ENCODE data around the gene ZSCAN30. TPM values are rescaled to one million over a fixed set of nuclear protein-coding genes. Genes with fewer than 3 reads are reported as not detected.

Gene ZSCAN30
- total RNA-seq, 1 donor from 2014 or later = 18.9 TPM

DNA sequence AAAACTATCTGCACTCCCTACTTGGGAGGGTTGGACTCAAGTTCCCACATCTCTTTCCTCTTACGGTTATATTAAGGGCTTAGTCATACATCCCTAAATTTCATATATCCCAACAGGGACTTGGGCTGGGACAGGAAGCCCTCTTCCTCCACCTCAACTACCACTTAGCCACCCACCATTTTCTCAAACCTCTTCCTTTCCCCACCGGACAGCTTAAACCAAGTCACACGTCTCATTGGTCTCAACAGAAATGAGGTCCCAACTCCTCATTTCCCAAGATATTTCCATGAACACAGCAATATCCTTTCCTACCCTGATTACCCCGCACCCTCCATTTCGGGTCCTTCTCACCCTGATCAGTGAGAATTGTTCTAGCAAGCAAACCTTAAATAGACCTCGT, 736 bp downstream of the ZSCAN30 start:
- intact Hi-C loops (cut with DNase I) = no loop called here
- Histone ChIP-seq H3K9me3 (no peaks in the 10 kb centered on the region), H3K27me3 (no peaks in the 10 kb centered on the region), H3K4me1 (peaks cover 11% of the 10 kb centered on the region), H3K4me3 (peak overlapping the region; percentile 85), H3K36me3 (peaks cover 7% of the 10 kb centered on the region), H3K27ac (peak overlapping the region; percentile 84)
- ATAC-seq (no peak), DNase-seq (no peak)
- TF ChIP-seq, protein P1, sequence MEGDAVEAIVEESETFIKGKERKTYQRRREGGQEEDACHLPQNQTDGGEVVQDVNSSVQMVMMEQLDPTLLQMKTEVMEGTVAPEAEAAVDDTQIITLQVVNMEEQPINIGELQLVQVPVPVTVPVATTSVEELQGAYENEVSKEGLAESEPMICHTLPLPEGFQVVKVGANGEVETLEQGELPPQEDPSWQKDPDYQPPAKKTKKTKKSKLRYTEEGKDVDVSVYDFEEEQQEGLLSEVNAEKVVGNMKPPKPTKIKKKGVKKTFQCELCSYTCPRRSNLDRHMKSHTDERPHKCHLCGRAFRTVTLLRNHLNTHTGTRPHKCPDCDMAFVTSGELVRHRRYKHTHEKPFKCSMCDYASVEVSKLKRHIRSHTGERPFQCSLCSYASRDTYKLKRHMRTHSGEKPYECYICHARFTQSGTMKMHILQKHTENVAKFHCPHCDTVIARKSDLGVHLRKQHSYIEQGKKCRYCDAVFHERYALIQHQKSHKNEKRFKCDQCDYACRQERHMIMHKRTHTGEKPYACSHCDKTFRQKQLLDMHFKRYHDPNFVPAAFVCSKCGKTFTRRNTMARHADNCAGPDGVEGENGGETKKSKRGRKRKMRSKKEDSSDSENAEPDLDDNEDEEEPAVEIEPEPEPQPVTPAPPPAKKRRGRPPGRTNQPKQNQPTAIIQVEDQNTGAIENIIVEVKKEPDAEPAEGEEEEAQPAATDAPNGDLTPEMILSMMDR (IDR thresholded peaks at IDR 0.05) = no peak

DNA sequence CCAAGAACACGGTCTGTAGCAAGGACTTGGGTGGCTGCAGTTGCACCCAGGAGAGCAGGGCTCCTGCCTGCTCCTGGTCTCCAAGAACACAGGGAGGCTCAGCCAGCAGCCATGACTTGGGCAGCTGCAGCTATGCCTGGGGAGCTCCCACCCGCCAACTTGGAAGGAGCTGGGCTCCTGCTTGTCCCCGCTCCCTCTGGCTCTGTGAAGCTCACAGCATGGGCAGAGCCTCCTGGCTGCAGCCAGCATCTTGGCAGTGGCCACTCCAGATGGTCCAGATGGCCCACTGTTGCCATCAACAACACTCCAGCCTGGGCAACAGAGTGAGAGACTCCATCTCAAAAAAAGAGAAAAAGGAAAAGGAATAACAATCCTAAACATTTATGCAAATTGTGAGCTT, 5.2 kb downstream of the ZSCAN30 start:
- no peaks in the 10 kb centered on the region for H3K4me1 ChIP-seq
- intact Hi-C loops (cut with DNase I) = no loop called here
- no peaks in the 10 kb centered on the region for H3K27me3 ChIP-seq
- H3K36me3 ChIP-seq = no peaks in the 10 kb centered on the region
- ATAC-seq = no peak
- DNase-seq = no peak
- no peak overlapping the region for H3K27ac ChIP-seq
- no peaks in the 10 kb centered on the region for H3K9me3 ChIP-seq
- TF ChIP-seq, protein P1 (IDR thresholded peaks at IDR 0.05) = no peak
- H3K4me3 ChIP-seq = no peak overlapping the region

DNA sequence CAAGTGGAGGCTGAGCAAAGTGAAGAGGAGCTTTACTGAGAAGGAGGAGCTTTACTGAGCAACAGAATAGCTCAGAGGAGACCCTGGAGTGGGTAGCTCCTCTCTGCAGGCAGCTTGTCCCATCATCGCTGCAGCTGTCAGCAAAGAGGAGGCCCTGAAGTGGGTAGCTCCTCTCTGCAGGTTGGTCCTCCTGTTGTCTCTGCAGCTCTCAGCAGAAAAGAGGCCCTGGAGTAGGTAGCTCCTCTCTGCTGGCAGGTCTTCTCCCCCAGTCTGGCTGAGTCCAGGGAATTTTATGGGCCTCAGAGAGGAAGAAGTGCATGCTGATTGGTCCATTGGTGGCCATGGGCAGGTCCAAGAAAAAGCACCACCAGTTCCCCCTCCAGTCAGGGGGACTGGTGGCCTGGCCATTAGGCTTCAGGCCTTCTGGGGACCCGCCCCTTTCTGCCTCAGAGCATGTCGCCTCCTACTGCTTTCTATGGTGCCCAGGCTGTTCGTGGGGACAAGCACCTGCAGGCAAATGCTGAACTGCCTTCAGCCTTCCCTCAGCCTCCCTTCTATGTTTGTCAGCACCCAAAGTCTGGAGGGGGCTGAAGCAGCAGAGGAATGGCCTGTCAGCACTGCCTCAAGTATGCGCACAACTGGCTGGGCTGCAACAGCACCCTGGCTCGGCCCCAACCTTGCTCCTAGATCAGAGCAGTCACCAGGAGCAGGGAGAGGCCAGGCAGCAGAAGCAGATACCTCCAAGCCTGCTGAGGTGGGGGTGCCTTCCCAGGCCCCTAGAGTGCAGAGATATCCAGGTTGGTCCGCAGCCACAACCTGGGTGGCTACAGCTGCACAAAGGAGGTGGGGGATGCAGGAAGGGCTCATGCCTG, 5.9 kb downstream of the ZSCAN30 start:
- no peak overlapping the region for H3K27ac ChIP-seq
- TF ChIP-seq, protein P1 (IDR thresholded peaks at IDR 0.05) = no peak
- H3K36me3 ChIP-seq = no peaks in the 10 kb centered on the region
- H3K4me3 ChIP-seq = no peak overlapping the region
- H3K27me3 ChIP-seq = no peaks in the 10 kb centered on the region
- no peak for DNase-seq
- no peaks in the 10 kb centered on the region for H3K4me1 ChIP-seq
- no peaks in the 10 kb centered on the region for H3K9me3 ChIP-seq
- intact Hi-C loops (cut with DNase I) = no loop called here
- no peak for ATAC-seq

DNA sequence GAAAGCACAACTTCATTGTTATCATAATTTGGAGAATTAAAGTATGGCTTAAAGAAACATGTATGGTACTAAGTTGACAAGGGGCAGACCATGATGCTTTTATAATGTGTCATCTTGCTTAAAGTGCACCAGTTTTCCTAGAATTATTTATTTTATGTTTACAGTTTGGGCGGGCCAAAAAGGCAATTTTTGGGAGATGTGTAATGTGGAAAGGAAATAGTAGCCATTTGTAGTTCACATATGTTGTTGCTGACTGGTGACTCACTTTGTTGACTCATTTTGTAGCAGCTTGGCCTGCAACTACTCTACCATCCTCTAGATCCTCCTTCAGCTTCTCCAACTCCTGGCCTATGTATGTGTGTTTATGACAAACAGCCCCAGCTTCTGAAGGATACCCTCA, 7.7 kb downstream of the ZSCAN30 start:
- intact Hi-C loops (cut with DNase I) = no loop called here
- no peak for ATAC-seq

DNA sequence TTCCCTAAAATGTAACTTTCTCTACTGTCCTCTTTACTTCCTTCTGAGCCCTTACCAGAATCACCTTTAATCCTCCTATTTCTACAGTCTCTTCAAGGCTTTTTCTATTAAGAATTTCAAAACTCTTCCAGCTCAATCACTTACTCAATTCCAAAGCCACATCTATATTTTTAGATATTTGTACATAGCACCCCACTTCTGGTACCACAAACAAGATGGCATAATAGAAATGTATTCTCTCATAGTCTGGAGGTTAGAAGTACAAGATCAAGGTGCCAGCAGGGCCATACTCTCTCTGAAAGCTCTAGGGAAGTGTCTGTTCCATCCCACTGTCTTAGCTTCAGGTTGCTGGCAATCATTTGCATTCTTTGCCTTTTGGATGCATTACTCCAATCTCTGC, 11.1 kb downstream of the ZSCAN30 start:
- Histone ChIP-seq H3K27ac (no peak overlapping the region), H3K36me3 (no peaks in the 10 kb centered on the region), H3K27me3 (no peaks in the 10 kb centered on the region), H3K4me3 (no peak overlapping the region), H3K4me1 (no peaks in the 10 kb centered on the region), H3K9me3 (no peaks in the 10 kb centered on the region)
- TF ChIP-seq, protein P1 (IDR thresholded peaks at IDR 0.05) = no peak
- intact Hi-C loops (cut with DNase I) = no loop called here
- ATAC-seq (no peak), DNase-seq (no peak)

More for the DNA sequence above, 7.7 kb downstream of the ZSCAN30 start:
- no peak overlapping the region for H3K27ac ChIP-seq
- no peaks in the 10 kb centered on the region for H3K36me3 ChIP-seq
- DNase-seq = no peak
- TF ChIP-seq, protein P1 (IDR thresholded peaks at IDR 0.05) = no peak
- H3K27me3 ChIP-seq = no peaks in the 10 kb centered on the region
- no peak overlapping the region for H3K4me3 ChIP-seq
- H3K4me1 ChIP-seq = no peaks in the 10 kb centered on the region
- H3K9me3 ChIP-seq = no peaks in the 10 kb centered on the region
